GM23248 (cell line): ENCODE data around the gene FSTL4.

Experiments
- EZH2 ChIP-seq: fragments of 200-600 bp; sonication (generic); IDR thresholded peaks from 2 replicates; pipeline ENCODE4 v1.6.1; 2018; ENCODE audit warnings: antibody characterized with exemption, mild to moderate bottlenecking; ENCODE audit not compliant: insufficient read depth, poor library complexity, severe bottlenecking
- EZH2phosphoT487 ChIP-seq: fragments of 200-600 bp; sonication (generic); IDR thresholded peaks from 2 replicates; pipeline ENCODE4 v1.6.1; 2018; ENCODE audit warnings: antibody characterized with exemption, moderate library complexity, mild to moderate bottlenecking, low read depth; ENCODE audit not compliant: insufficient read depth

DNA sequence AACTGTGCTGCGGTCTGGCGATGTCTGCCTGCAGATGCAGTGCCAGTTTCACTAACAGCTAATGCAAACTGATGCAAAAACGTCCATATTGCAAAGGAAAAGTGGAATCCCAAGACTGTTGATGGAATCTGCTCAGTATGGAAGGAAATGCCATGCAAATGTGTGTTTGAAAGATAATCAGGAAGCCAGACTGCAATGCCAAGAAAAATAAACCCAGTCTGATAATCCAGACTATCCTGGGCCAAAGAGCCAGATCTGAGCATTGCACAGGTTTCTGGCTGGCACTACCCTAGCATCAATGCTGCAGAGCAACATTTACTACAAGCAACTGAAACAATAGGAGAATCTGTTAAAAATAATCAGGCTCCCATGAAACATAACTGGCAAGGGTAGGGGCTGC lies 130.3 kb downstream of the FSTL4 start:
- no peak for TF ChIP-seq EZH2phosphoT487
- no peak for TF ChIP-seq EZH2
